Mucosa of descending colon (tissue), 3 donors: ENCODE data around the gene SMIM32. TPM values are rescaled to one million over a fixed set of nuclear protein-coding genes. Genes with fewer than 3 reads are reported as not detected.

ENCODE experiments used
- ATAC-seq: fragments of 200-7000 bp; cut with Tn5 transposase; one replicate; pipeline ENCODE4 v1.9.1; 2020; ENCODE audit warnings: mild to moderate bottlenecking, moderate library complexity
- DNase-seq, 3 donors: peaks; one replicate each; pipeline ENCODE4 v3.0.0-alpha.2; 2020
- H3K36me3 ChIP-seq: fragments of 200-600 bp; one replicate; pipeline ENCODE4 v1.8.0; 2021; ENCODE audit warnings: low read depth, mild to moderate bottlenecking
- H3K4me1 ChIP-seq: fragments of 200-600 bp; one replicate; pipeline ENCODE4 v1.8.0; 2021; ENCODE audit warnings: low read depth, mild to moderate bottlenecking
- H3K4me3 ChIP-seq: fragments of 200-600 bp; one replicate; pipeline ENCODE4 v1.8.0; 2021; ENCODE audit warnings: mild to moderate bottlenecking
- H3K9me3 ChIP-seq: fragments of 200-600 bp; one replicate; pipeline ENCODE4 v1.8.0; 2021; ENCODE audit warnings: mild to moderate bottlenecking
- intact Hi-C, 2 donors: fragments of 100-400 bp; cut with DNase I in 1 of 2; cut with micrococcal nuclease in 1 of 2; formaldehyde crosslinking; loops; one replicate each; pipeline versions ENCODE4 v1.11.0 to v1.11.1; 2022; cut with DNase I, micrococcal nuclease
- total RNA-seq, 3 donors: library from RNA; stranded (reverse); fragmentation: NEBNext Ultra II Directional in 2 of 3; extraction: Animal tissue kit (Norgen Biotek cat#: 25700) in 2 of 3; gene quantifications; one replicate each; pipeline versions ENCODE4 v1.2.1 to v1.2.4, GENCODE V29; 2021 to 2023
- TF ChIP-seq, protein P1 (sequence below): fragments of 200-600 bp; IDR thresholded peaks from one replicate; pipeline ENCODE4 v1.8.0; 2022; ENCODE audit warnings: antibody characterized with exemption, mild to moderate bottlenecking
- donor health status: DM: no; HTN: no; CAD: no; lungs with moderate emphysema.
- donor health status: DM: no; HTN: no; CAD: no.
- donor health status: DM: no; HTN: yes; CAD: no.

SMIM32 gene
- total RNA-seq, 3 donors from 2014 or later, result 1.3 to 14.4 (median 7.9) TPM

DNA sequence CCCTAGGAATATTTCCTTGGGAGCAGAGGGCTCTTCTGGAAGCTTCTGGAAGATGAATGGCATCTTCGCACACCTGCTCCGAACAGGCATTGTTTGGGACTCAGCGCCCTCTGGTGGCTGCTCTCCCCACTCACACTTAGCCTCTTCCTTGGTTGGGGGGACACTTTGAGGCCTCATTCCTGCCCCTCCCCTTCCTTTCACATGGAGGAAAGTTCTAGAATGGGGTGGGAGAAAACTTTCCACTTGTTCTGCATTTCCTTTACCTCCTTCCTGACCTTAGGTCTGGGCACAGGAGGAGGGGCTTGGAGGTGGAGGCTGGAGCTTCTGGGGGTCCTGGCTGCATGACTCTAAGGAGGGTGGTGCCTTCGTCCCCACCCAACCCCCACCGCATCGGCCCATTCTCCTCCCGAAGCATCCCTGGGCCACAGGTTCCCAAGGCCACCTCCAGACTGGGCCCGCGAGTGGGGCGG lies 19.3 kb upstream of the SMIM32 start:
- intact Hi-C loops, result loop anchor here (1.0 to 5.0 kb wide), 3 partner anchors 265 to 325 kb away; no protein-coding TSS in a partner anchor
- ATAC-seq, result peak; percentile 77
- peak in 2 of 3 donors; percentile 77 to 82 for DNase-seq
- Histone ChIP-seq H3K4me3 (no peak overlapping the region), H3K9me3 (no peaks in the 10 kb centered on the region), H3K4me1 (no peaks in the 10 kb centered on the region), H3K36me3 (no peaks in the 10 kb centered on the region)
- TF ChIP-seq, protein P1, sequence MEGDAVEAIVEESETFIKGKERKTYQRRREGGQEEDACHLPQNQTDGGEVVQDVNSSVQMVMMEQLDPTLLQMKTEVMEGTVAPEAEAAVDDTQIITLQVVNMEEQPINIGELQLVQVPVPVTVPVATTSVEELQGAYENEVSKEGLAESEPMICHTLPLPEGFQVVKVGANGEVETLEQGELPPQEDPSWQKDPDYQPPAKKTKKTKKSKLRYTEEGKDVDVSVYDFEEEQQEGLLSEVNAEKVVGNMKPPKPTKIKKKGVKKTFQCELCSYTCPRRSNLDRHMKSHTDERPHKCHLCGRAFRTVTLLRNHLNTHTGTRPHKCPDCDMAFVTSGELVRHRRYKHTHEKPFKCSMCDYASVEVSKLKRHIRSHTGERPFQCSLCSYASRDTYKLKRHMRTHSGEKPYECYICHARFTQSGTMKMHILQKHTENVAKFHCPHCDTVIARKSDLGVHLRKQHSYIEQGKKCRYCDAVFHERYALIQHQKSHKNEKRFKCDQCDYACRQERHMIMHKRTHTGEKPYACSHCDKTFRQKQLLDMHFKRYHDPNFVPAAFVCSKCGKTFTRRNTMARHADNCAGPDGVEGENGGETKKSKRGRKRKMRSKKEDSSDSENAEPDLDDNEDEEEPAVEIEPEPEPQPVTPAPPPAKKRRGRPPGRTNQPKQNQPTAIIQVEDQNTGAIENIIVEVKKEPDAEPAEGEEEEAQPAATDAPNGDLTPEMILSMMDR, result peak; percentile 86

DNA sequence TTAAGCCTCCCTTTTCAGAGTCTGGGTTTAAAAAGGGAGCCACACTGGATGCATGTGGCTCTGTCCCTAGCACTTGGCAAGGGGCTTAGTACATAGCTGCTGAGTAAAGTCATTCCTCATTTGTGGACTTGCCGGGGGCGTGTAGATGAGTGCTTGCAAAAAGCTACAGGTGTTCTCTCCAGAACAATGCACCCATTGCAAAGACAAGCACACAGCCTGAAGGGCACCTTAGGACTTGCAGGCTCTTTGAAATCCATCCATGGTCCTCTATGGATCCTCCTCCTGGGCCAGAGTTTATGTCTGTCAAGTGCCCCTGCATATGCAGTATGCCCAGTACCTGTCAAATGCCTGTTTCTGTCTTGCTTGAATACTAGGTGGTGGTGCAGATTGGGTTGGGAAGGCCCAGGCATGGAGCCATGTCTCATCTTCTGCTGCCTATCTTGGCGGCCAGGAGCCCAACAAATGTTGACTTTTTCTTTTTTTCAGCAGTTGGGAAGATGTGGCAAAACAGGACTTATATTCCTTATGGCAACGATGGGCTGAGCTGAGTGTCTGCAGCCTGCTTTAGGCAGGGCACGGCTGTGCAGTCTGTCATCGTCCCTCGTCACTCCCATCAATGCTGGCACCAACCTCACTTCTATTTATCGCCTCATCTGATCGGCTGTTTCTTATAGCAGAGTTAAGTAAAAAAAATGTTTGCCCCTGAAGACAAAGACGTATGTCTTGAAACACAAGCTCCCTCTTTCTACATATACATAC lies 18.5 kb upstream of the SMIM32 start:
- no peak overlapping the region for H3K4me3 ChIP-seq
- H3K9me3 ChIP-seq, result no peaks in the 10 kb centered on the region
- H3K36me3 ChIP-seq, result no peaks in the 10 kb centered on the region
- ATAC-seq (no peak), DNase-seq (no peak)
- no peaks in the 10 kb centered on the region for H3K4me1 ChIP-seq
- intact Hi-C loops, result loop anchor here (1.0 to 5.0 kb wide), 3 partner anchors 264 to 324 kb away; no protein-coding TSS in a partner anchor
- TF ChIP-seq, protein P1, result no peak

DNA sequence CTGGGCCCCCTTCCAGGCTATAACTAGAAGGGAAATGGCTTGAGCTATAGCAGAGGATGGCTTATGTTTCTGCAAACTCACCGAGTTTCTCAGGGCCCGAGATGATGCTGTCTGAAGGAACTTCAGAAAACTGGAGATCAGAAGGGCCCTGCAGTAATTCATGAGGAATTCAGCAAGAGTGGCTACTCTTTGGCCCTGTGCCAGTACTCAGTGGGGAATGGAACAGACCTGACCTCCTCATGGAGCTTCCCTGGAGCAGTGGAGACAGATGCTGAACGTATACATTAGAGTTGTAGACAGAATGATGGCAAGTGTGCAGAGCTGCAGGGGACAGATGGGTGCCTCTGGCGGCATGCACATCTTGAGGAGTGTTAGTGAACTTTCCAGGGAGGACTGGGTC lies 17.3 kb upstream of the SMIM32 start:
- Histone ChIP-seq H3K4me3 (no peak overlapping the region), H3K36me3 (no peaks in the 10 kb centered on the region), H3K4me1 (no peaks in the 10 kb centered on the region), H3K9me3 (no peaks in the 10 kb centered on the region)
- ATAC-seq (no peak), DNase-seq (no peak)
- TF ChIP-seq, protein P1, result no peak
- intact Hi-C loops, result loop anchor here in 1 of 2 donors (5.0 kb wide), 2 partner anchors 263 to 323 kb away; no protein-coding TSS in a partner anchor

DNA sequence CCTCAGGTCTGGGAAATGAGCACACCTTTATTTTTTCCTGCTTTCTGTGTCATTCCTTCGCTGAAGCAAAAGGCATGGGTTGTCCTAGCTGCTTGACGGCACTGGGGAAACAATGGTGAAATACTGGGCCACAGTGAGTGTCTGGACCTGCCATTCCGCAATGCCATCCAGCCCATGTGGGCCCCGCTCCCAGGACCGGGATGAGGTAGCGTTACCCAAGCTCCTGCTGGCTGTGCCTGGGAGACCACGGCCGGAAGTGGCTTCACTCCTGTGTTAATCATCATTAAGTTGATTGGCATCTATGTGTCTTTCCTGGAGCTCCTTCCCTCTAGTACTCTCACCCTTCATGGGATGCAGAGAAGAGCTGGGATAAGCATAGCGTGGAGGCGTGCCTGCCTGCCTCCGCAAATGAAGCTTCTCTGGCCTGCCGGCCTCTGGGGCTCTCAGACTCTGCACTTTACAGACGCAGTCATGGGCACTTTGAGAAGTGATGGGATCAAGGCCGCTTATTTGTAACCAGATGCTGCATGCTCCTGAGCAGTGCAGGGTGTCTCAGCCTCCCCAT lies 16.5 kb upstream of the SMIM32 start:
- DNase-seq (no peak), ATAC-seq (no peak)
- no peaks in the 10 kb centered on the region for H3K4me1 ChIP-seq
- TF ChIP-seq, protein P1, result no peak
- intact Hi-C loops, result no loop called here
- H3K4me3 ChIP-seq, result no peak overlapping the region
- H3K36me3 ChIP-seq, result no peaks in the 10 kb centered on the region
- H3K9me3 ChIP-seq, result no peaks in the 10 kb centered on the region

DNA sequence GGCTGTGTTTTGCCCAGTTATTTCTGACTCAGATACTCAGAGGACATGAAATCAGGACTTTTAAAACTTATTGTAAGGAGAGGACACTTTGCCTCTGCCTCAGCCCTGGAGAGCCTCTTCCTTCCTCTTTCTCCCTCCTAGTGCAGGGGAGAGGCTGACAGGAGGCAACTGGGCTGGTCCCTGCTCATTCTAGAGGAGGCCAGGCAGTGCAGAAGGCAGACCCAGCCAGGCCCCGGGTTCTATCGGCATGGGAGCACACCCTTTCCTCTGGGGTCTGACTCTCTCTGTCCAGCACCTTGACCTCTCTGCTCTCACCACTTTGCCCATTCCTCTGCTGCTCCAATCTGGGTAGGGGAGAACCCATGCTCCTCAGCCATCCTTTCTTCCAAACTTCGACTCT lies 16.0 kb upstream of the SMIM32 start:
- Histone ChIP-seq H3K4me1 (no peaks in the 10 kb centered on the region), H3K9me3 (no peaks in the 10 kb centered on the region), H3K36me3 (no peaks in the 10 kb centered on the region), H3K4me3 (no peak overlapping the region)
- ATAC-seq, result no peak
- TF ChIP-seq, protein P1, result no peak
- no peak for DNase-seq
- intact Hi-C loops, result no loop called here
